IMR-90 (cell line): ENCODE data around the gene AFF2. TPM values are rescaled to one million over a fixed set of nuclear protein-coding genes. Genes with fewer than 3 reads are reported as not detected.

Experiments
- ATAC-seq: fragments of 200-7000 bp; cut with Tn5 transposase; 2 replicates; pipeline ENCODE4 v1.9.1; 2020; ENCODE audit warnings: low read depth, mild to moderate bottlenecking, moderate library complexity
- BruUV-seq: library from RNA; stranded (reverse); fragments of 400-500 nt; replicated peaks from 2 replicates; lab custom pipeline; 2021; lab: Mats Ljungman, UMichigan
- CTCF ChIA-PET: fragments of 300-600 bp; formaldehyde crosslinking; extraction: SDS; loops from one replicate; lab custom pipeline; 2021; ENCODE audit warnings: antibody characterized with exemption; lab: Yijun Ruan, JAX
- POLR2A ChIA-PET: fragments of 300-600 bp; sonication (Branson Sonifier 250); formaldehyde crosslinking; loops from one replicate; lab custom pipeline; 2022; ENCODE audit warnings: antibody characterized with exemption; ENCODE audit not compliant: unreplicated experiment; lab: Charles Lee
- DNase-seq: peaks from one replicate; pipeline ENCODE4 v3.0.0; 2013
- H2AFZ ChIP-seq: replicated peaks from 2 replicates; pipeline ENCODE3; 2013; ENCODE audit warnings: low read length, mild to moderate bottlenecking; ENCODE audit not compliant: poor library complexity
- H2AK5ac ChIP-seq: 2 replicates; pipeline ENCODE4 v1.6.1; 2013; ENCODE audit warnings: low read depth, low read length, inconsistent platforms
- H2AK9ac ChIP-seq: replicated peaks from 2 replicates; pipeline ENCODE3; 2013; ENCODE audit warnings: mild to moderate bottlenecking, low read depth, low read length, moderate library complexity; ENCODE audit not compliant: poor library complexity
- H2BK120ac ChIP-seq: 2 replicates; pipeline ENCODE4 v1.6.1; 2013; ENCODE audit warnings: low read depth, low read length, inconsistent platforms
- H2BK15ac ChIP-seq: 3 replicates; pipeline ENCODE4 v1.6.1; 2013; ENCODE audit warnings: low read depth, low read length, inconsistent platforms
- H2BK20ac ChIP-seq: 2 replicates; pipeline ENCODE4 v1.6.1; 2013; ENCODE audit warnings: low read depth, mild to moderate bottlenecking, inconsistent platforms, low read length, moderate library complexity
- H2BK5ac ChIP-seq: 2 replicates; pipeline ENCODE4 v1.6.1; 2013; ENCODE audit warnings: mild to moderate bottlenecking, low read depth, low read length, inconsistent platforms; ENCODE audit not compliant: poor library complexity, severe bottlenecking
- H3K14ac ChIP-seq: replicated peaks from 2 replicates; pipeline ENCODE4 v1.6.1; 2013; ENCODE audit warnings: low read depth, low read length, inconsistent platforms
- H3K18ac ChIP-seq: 2 replicates; pipeline ENCODE4 v1.6.1; 2013; ENCODE audit warnings: low read depth, low read length, control low read depth
- H3K23ac ChIP-seq: 2 replicates; pipeline ENCODE4 v1.6.1; 2013; ENCODE audit warnings: low read depth, low read length, inconsistent platforms
- H3K27ac ChIP-seq: 2 replicates; pipeline ENCODE4 v1.5.1; 2013; ENCODE audit warnings: mild to moderate bottlenecking, control low read depth, low read length; ENCODE audit not compliant: insufficient read depth
- H3K27me3 ChIP-seq: 2 replicates; pipeline ENCODE4 v1.6.1; 2013; ENCODE audit warnings: low read length; ENCODE audit not compliant: control insufficient read depth, insufficient read depth
- H3K36me3 ChIP-seq: 2 replicates; pipeline ENCODE4 v1.6.1; 2013; ENCODE audit warnings: low read length, mixed read lengths; ENCODE audit not compliant: control insufficient read depth, insufficient read depth
- H3K4ac ChIP-seq: 2 replicates; pipeline ENCODE4 v1.6.1; 2013; ENCODE audit warnings: low read depth, low read length, inconsistent platforms
- H3K4me1 ChIP-seq: 2 replicates; pipeline ENCODE4 v1.6.1; 2013; ENCODE audit warnings: low read length, mixed read lengths; ENCODE audit not compliant: control insufficient read depth, insufficient read depth
- H3K4me2 ChIP-seq: 2 replicates; pipeline ENCODE4 v1.6.1; 2013; ENCODE audit warnings: low read depth, mild to moderate bottlenecking, control low read depth, low read length, moderate library complexity
- H3K4me3 ChIP-seq: 2 replicates; pipeline ENCODE4 v1.5.1; 2013; ENCODE audit warnings: low read depth, mild to moderate bottlenecking, control low read depth, low read length, moderate library complexity; ENCODE audit not compliant: insufficient read depth
- H3K56ac ChIP-seq: 2 replicates; pipeline ENCODE4 v1.6.1; 2013; ENCODE audit warnings: low read length, inconsistent platforms; ENCODE audit not compliant: insufficient read depth; ENCODE audit errors: extremely low read depth
- H3K79me1 ChIP-seq, 2 experiments: 2 replicates each; pipeline ENCODE4 v1.6.1; 2013; ENCODE audit warnings: low read length in 2 of 2, inconsistent platforms in 1 of 2, low read depth in 1 of 2
- H3K9ac ChIP-seq: 2 replicates; pipeline ENCODE4 v1.6.1; 2013; ENCODE audit warnings: low read depth, low read length, control low read depth
- H3K9me1 ChIP-seq: 2 replicates; pipeline ENCODE4 v1.6.1; 2013; ENCODE audit warnings: low read length, inconsistent platforms; ENCODE audit not compliant: insufficient read depth
- H3K9me3 ChIP-seq: 2 replicates; pipeline ENCODE4 v1.6.1; 2013; ENCODE audit warnings: low read length; ENCODE audit not compliant: control insufficient read depth, insufficient read depth
- H4K20me1 ChIP-seq: 2 replicates; pipeline ENCODE4 v1.6.1; 2013; ENCODE audit warnings: low read length, inconsistent platforms; ENCODE audit not compliant: insufficient read depth
- H4K5ac ChIP-seq: 2 replicates; pipeline ENCODE4 v1.6.1; 2013; ENCODE audit warnings: mild to moderate bottlenecking, low read depth, low read length, control low read depth
- H4K8ac ChIP-seq, 2 experiments: 2 replicates each; pipeline ENCODE4 v1.6.1; 2013; ENCODE audit warnings: low read depth in 2 of 2, low read length in 2 of 2, control low read depth in 1 of 2, inconsistent platforms in 1 of 2
- H4K91ac ChIP-seq: 2 replicates; pipeline ENCODE4 v1.6.1; 2013; ENCODE audit warnings: low read depth, low read length, inconsistent platforms; ENCODE audit not compliant: insufficient read depth
- FOS ChIP-seq: fragments of 150-350 bp; IDR thresholded peaks from 2 replicates; pipeline ENCODE4 v1.6.1; 2016; ENCODE audit warnings: low read depth, low read length
- RCOR1 ChIP-seq: IDR thresholded peaks from 2 replicates; pipeline ENCODE4 v1.6.1; 2012; ENCODE audit warnings: mild to moderate bottlenecking, low read length, improper control_type of control experiment; ENCODE audit not compliant: insufficient replicate concordance
- WGBS, 2 experiments: methylation state at CpG; one replicate each; pipeline versions ENCODE4 v1.1.5 to v1.1.7; 2013; ENCODE audit warnings: missing lambda C conversion rate in 2 of 2; ENCODE audit not compliant: insufficient read length in 1 of 2; ENCODE audit errors: extremely low coverage in 2 of 2; 5-methylcytosine and 5-hydroxymethylcytosine counted together
- dilution Hi-C: fragments of 300-500 bp; cut with HindIII; formaldehyde crosslinking; loops from one replicate; pipeline ENCODE4 v1.14.3; 2018; ENCODE audit warnings: low sequenced_read_pairs; ENCODE audit not compliant: unreplicated experiment
- in situ Hi-C: fragments of 300-500 bp; cut with MboI; formaldehyde crosslinking; loops from 3 replicates; pipeline ENCODE4 v1.14.3; 2019; ENCODE audit warnings: low sequenced_read_pairs, inconsistent platforms, mixed read lengths
- intact Hi-C: fragments of 100-400 bp; cut with micrococcal nuclease; formaldehyde crosslinking; loops from 2 replicates; pipeline ENCODE4 v1.10.0; 2022
- polyA plus RNA-seq, 3 experiments: library from polyadenylated mRNA; depleted of rRNA; stranded (reverse); fragments of >200 nt; gene quantifications; 2 replicates each; pipeline ENCODE4 v1.2.3, GENCODE V29; 2012; ENCODE audit warnings: low replicate concordance in 1 of 3
- total RNA-seq: library from RNA; depleted of rRNA; stranded (reverse); fragments of >200 nt; gene quantifications from 2 replicates; pipeline ENCODE4 v1.2.3, GENCODE V29; 2012
- TF ChIP-seq, protein P1 (sequence below): fragments of 150-350 bp; IDR thresholded peaks from 2 replicates; pipeline ENCODE4 v1.6.1; 2017; ENCODE audit warnings: mild to moderate bottlenecking, antibody characterized with exemption, low read length, low read depth
- TF ChIP-seq, protein P2 (sequence below): fragments of 150-350 bp; IDR thresholded peaks from 2 replicates; pipeline ENCODE4 v1.6.1; 2016; ENCODE audit warnings: low read depth, mild to moderate bottlenecking, low read length, moderate library complexity, borderline replicate concordance
- TF ChIP-seq, protein P3 (sequence below): conservative IDR thresholded peaks from 2 replicates; pipeline ENCODE4 v1.5.1; 2012; ENCODE audit warnings: mild to moderate bottlenecking, low read depth, low read length, improper control_type of control experiment

Gene AFF2
- total and polyA plus RNA-seq, 2 of the 4 experiments (the other 2 are of a cell fraction): 0.15 to 0.72 TPM

DNA sequence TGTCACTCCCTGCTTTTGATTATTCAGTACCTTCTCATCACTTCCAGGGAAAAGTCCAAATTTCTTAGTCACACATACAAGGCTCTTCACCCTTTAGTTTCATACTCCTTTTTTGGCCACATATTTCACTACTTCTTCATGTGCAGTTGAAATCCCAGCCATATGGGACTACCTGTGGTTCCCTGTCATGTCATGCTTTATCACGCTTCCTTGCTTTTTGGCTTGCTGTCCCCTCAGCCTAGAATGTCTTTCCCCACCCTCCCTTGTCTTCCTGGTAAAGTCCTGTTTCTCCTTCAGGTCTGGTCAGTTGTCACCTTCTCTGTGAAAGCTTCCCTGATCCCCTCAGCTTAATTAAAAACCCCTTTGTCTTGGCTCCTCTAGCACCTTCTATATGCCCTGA is 163.8 kb downstream of the AFF2 start:
- no peaks in the 10 kb centered on the region for H3K79me1 ChIP-seq
- peaks cover 2% of the 10 kb centered on the region; the same call in 1 of the 2 replicates for H3K9me3 ChIP-seq
- POLR2A ChIA-PET: no interaction called here
- no peak overlapping the region for H2BK120ac ChIP-seq
- H2AK5ac ChIP-seq: no peak overlapping the region
- CTCF ChIA-PET: no interaction called here
- H2AFZ ChIP-seq: no peak overlapping the region
- no peak overlapping the region for H4K8ac ChIP-seq
- ATAC-seq: no peak
- no peak overlapping the region for H3K4me3 ChIP-seq
- no peaks in the 10 kb centered on the region for H3K9me1 ChIP-seq
- in situ Hi-C loops: no loop called here
- WGBS, 2 experiments: no CpG with 5 or more reads among the region's 1 CpG
- no peak overlapping the region for H2BK5ac ChIP-seq
- no peak overlapping the region for H3K23ac ChIP-seq
- no peak overlapping the region for H3K27ac ChIP-seq
- no peak overlapping the region for H2BK20ac ChIP-seq
- H2AK9ac ChIP-seq: no peak overlapping the region
- no peak overlapping the region for H3K9ac ChIP-seq
- no peak overlapping the region for H3K4me2 ChIP-seq
- intact Hi-C loops: no loop called here
- H4K20me1 ChIP-seq: no peaks in the 10 kb centered on the region
- no peak overlapping the region for H2BK15ac ChIP-seq
- H3K56ac ChIP-seq: no peak overlapping the region
- H4K5ac ChIP-seq: no peak overlapping the region
- H3K36me3 ChIP-seq: no peaks in the 10 kb centered on the region
- dilution Hi-C loops: no loop called here
- H3K4ac ChIP-seq: no peak overlapping the region
- H3K27me3 ChIP-seq: no peaks in the 10 kb centered on the region
- H4K91ac ChIP-seq: no peak overlapping the region
- no peak overlapping the region for H3K14ac ChIP-seq
- no peak for DNase-seq
- TF ChIP-seq, protein P1, sequence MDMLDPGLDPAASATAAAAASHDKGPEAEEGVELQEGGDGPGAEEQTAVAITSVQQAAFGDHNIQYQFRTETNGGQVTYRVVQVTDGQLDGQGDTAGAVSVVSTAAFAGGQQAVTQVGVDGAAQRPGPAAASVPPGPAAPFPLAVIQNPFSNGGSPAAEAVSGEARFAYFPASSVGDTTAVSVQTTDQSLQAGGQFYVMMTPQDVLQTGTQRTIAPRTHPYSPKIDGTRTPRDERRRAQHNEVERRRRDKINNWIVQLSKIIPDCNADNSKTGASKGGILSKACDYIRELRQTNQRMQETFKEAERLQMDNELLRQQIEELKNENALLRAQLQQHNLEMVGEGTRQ: no peak
- TF ChIP-seq, protein P2, sequence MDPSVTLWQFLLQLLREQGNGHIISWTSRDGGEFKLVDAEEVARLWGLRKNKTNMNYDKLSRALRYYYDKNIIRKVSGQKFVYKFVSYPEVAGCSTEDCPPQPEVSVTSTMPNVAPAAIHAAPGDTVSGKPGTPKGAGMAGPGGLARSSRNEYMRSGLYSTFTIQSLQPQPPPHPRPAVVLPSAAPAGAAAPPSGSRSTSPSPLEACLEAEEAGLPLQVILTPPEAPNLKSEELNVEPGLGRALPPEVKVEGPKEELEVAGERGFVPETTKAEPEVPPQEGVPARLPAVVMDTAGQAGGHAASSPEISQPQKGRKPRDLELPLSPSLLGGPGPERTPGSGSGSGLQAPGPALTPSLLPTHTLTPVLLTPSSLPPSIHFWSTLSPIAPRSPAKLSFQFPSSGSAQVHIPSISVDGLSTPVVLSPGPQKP: no peak
- no peak for TF ChIP-seq FOS
- no peak for TF ChIP-seq RCOR1
- TF ChIP-seq, protein P3, sequence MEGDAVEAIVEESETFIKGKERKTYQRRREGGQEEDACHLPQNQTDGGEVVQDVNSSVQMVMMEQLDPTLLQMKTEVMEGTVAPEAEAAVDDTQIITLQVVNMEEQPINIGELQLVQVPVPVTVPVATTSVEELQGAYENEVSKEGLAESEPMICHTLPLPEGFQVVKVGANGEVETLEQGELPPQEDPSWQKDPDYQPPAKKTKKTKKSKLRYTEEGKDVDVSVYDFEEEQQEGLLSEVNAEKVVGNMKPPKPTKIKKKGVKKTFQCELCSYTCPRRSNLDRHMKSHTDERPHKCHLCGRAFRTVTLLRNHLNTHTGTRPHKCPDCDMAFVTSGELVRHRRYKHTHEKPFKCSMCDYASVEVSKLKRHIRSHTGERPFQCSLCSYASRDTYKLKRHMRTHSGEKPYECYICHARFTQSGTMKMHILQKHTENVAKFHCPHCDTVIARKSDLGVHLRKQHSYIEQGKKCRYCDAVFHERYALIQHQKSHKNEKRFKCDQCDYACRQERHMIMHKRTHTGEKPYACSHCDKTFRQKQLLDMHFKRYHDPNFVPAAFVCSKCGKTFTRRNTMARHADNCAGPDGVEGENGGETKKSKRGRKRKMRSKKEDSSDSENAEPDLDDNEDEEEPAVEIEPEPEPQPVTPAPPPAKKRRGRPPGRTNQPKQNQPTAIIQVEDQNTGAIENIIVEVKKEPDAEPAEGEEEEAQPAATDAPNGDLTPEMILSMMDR: no peak
- no peak overlapping the region for H3K18ac ChIP-seq
- no TSS peak for BruUV-seq
- H3K4me1 ChIP-seq: no peaks in the 10 kb centered on the region
